Choroid plexus epithelial cell (primary cell): ENCODE data around the gene GRIN3A.

Experiments
- DNase-seq: peaks from one replicate; pipeline ENCODE4 v3.0.0-alpha.2; 2010; ENCODE audit warnings: low read depth
- H3K4me3 ChIP-seq: 2 replicates; pipeline ENCODE4 v1.5.1; 2011; ENCODE audit warnings: low read depth, mild to moderate bottlenecking, control low read depth, low read length, moderate library complexity
- CTCF ChIP-seq: conservative IDR thresholded peaks from 2 replicates; pipeline ENCODE4 v1.5.1; 2011; ENCODE audit warnings: low read depth, mild to moderate bottlenecking, control low read depth, inconsistent platforms, low read length, moderate library complexity

The GRIN3A gene

GRCh38 chr9:101530076-101530711 is 208.3 kb downstream of the GRIN3A start:
- TF ChIP-seq CTCF, result peak; percentile 94
- peak; percentile 91 for DNase-seq
- no peak overlapping the region for H3K4me3 ChIP-seq

- no peak overlapping the region for H3K4me3 ChIP-seq
- DNase-seq, result no peak
- TF ChIP-seq CTCF, result no peak
Measured at GRCh38 chr9:101528015-101528414, 210.4 kb downstream of the GRIN3A start.

- no peak for TF ChIP-seq CTCF
- no peak overlapping the region for H3K4me3 ChIP-seq
- peak; percentile 66 for DNase-seq
Measured at GRCh38 chr9:101527066-101527465, 211.4 kb downstream of the GRIN3A start.

- no peak for TF ChIP-seq CTCF
- no peak for DNase-seq
- H3K4me3 ChIP-seq, result no peak overlapping the region
Measured at GRCh38 chr9:101524371-101524770, 214.1 kb downstream of the GRIN3A start.
